ENCODE results near the gene AFMID.

DNA sequence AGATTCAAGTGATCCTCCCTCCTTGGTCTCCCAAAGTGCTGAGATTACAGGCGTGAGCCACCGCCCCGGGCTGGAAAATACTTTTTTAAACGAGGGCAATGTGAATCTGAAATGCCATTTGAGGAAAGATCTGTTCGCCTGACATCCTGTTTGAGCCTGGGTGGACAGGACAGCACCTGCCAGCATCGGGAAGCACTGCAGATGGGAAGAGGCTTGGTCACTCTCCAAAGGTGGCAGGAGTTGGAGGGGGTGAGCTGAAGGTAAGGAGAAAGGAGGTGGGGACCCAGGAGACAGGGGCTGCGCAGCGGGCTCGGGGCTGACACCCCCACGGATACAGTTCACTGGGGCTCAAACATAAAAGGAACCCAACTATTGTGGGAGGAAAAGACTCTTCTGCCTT lies 22.9 kb downstream of the AFMID start:
- TF ChIP-seq TOX (CRISPR knock-in tag; IDR thresholded peaks at IDR 0.05; ENCODE audit: borderline replicate concordance), result no peak
- TF ChIP-seq ARNTL (CRISPR knock-in tag; IDR thresholded peaks at IDR 0.05; ENCODE audit: borderline replicate concordance, low read depth), result no peak
- TF ChIP-seq ZFP3 (CRISPR knock-in tag; IDR thresholded peaks at IDR 0.05), result no peak
- no peak for TF ChIP-seq TCF4 (CRISPR knock-in tag; IDR thresholded peaks at IDR 0.05; ENCODE audit: borderline replicate concordance)
- TF ChIP-seq CSDC2 (CRISPR knock-in tag; IDR thresholded peaks at IDR 0.05), result no peak
- no peak for TF ChIP-seq ZNF565 (CRISPR knock-in tag; conservative IDR thresholded peaks at IDR 0.05; ENCODE audit: low read depth)
- no peak for TF ChIP-seq ZNF8 (CRISPR knock-in tag; IDR thresholded peaks at IDR 0.05)
- TF ChIP-seq, protein P1, sequence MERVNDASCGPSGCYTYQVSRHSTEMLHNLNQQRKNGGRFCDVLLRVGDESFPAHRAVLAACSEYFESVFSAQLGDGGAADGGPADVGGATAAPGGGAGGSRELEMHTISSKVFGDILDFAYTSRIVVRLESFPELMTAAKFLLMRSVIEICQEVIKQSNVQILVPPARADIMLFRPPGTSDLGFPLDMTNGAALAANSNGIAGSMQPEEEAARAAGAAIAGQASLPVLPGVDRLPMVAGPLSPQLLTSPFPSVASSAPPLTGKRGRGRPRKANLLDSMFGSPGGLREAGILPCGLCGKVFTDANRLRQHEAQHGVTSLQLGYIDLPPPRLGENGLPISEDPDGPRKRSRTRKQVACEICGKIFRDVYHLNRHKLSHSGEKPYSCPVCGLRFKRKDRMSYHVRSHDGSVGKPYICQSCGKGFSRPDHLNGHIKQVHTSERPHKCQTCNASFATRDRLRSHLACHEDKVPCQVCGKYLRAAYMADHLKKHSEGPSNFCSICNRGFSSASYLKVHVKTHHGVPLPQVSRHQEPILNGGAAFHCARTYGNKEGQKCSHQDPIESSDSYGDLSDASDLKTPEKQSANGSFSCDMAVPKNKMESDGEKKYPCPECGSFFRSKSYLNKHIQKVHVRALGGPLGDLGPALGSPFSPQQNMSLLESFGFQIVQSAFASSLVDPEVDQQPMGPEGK (CRISPR knock-in tag; IDR thresholded peaks at IDR 0.05; ENCODE audit: borderline replicate concordance), result no peak
- TF ChIP-seq ZFP30 (CRISPR knock-in tag; IDR thresholded peaks at IDR 0.05), result no peak
- TF ChIP-seq, protein P2, sequence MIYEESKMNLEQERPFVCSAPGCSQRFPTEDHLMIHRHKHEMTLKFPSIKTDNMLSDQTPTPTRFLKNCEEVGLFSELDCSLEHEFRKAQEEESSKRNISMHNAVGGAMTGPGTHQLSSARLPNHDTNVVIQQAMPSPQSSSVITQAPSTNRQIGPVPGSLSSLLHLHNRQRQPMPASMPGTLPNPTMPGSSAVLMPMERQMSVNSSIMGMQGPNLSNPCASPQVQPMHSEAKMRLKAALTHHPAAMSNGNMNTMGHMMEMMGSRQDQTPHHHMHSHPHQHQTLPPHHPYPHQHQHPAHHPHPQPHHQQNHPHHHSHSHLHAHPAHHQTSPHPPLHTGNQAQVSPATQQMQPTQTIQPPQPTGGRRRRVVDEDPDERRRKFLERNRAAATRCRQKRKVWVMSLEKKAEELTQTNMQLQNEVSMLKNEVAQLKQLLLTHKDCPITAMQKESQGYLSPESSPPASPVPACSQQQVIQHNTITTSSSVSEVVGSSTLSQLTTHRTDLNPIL (CRISPR knock-in tag; IDR thresholded peaks at IDR 0.05; ENCODE audit: low read depth), result no peak
- TF ChIP-seq PPARA (CRISPR knock-in tag; IDR thresholded peaks at IDR 0.05; ENCODE audit: borderline replicate concordance), result no peak

Data from SK-N-SH treated with all-trans-retinoic acid at 6 μM for 48 hours (cell line).